ENCODE results near the gene CHD9NB.

CHD9NB gene

GRCh38 chr16:52997922-52998321, 54.8 kb downstream of the CHD9NB start:
- H3K9me3 ChIP-seq (ENCODE audit: control insufficient read depth, insufficient read depth, low read depth, low read length) = no peaks in the 10 kb centered on the region
- ChIA-PET POLR2A (no interaction called here), CTCF (no interaction called here)
- no peak overlapping the region for H3K4me3 ChIP-seq (ENCODE audit: low read depth, low read length)
- no peak overlapping the region for H3K27ac ChIP-seq (ENCODE audit: extremely low read depth, low read depth, low read length)
- TF ChIP-seq AEBP2 (tag by site-specific recombination; IDR thresholded peaks at IDR 0.05; ENCODE audit: borderline replicate concordance) = no peak
- no peak for TF ChIP-seq ZNF211 (tag by site-specific recombination; IDR thresholded peaks at IDR 0.05; ENCODE audit: low read depth)
- H3K36me3 ChIP-seq (ENCODE audit: control insufficient read depth in 2 of 2, insufficient read depth in 1 of 2, low read length in 2 of 2) = no peaks in the 10 kb centered on the region
- H3K4me1 ChIP-seq (ENCODE audit: control insufficient read depth, insufficient read depth, low read length) = no peaks in the 10 kb centered on the region

DNA sequence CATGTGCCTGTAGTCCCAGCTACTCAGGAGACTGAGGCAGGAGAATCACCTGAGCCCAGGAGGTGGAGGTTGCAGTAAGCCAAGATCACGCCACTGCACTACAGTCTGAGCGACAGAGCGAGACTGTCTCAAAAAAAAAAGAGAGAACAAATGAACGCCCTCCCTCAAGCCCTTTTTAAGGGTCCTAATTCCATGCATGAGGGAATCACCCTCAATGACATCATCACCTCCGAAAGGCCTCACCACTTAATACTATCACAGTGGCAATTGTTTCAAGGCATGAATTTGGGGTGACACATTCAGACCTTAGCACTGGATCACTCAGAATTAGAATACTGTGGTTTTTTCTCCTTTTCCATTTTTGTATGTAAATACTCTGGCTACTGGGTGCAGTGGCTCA, 57.8 kb downstream of the CHD9NB start:
- CTCF ChIA-PET = no interaction called here
- TF ChIP-seq ZNF223 (tag by site-specific recombination; IDR thresholded peaks at IDR 0.05) = no peak
- no peak for TF ChIP-seq ZNF19 (tag by site-specific recombination; IDR thresholded peaks at IDR 0.05; ENCODE audit: low read depth)
- TF ChIP-seq ZNF426 (tag by site-specific recombination; IDR thresholded peaks at IDR 0.05) = no peak
- TF ChIP-seq, protein P1, sequence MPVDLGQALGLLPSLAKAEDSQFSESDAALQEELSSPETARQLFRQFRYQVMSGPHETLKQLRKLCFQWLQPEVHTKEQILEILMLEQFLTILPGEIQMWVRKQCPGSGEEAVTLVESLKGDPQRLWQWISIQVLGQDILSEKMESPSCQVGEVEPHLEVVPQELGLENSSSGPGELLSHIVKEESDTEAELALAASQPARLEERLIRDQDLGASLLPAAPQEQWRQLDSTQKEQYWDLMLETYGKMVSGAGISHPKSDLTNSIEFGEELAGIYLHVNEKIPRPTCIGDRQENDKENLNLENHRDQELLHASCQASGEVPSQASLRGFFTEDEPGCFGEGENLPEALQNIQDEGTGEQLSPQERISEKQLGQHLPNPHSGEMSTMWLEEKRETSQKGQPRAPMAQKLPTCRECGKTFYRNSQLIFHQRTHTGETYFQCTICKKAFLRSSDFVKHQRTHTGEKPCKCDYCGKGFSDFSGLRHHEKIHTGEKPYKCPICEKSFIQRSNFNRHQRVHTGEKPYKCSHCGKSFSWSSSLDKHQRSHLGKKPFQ (tag by site-specific recombination; IDR thresholded peaks at IDR 0.05) = no peak
- no peak for TF ChIP-seq SALL2 (tag by site-specific recombination; IDR thresholded peaks at IDR 0.05; ENCODE audit: borderline replicate concordance)
- TF ChIP-seq, protein P2, sequence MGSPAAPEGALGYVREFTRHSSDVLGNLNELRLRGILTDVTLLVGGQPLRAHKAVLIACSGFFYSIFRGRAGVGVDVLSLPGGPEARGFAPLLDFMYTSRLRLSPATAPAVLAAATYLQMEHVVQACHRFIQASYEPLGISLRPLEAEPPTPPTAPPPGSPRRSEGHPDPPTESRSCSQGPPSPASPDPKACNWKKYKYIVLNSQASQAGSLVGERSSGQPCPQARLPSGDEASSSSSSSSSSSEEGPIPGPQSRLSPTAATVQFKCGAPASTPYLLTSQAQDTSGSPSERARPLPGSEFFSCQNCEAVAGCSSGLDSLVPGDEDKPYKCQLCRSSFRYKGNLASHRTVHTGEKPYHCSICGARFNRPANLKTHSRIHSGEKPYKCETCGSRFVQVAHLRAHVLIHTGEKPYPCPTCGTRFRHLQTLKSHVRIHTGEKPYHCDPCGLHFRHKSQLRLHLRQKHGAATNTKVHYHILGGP (tag by site-specific recombination; IDR thresholded peaks at IDR 0.05) = no peak
- TF ChIP-seq ZNF221 (tag by site-specific recombination; IDR thresholded peaks at IDR 0.05; ENCODE audit: borderline replicate concordance) = no peak
- TF ChIP-seq ZNF701 (tag by site-specific recombination; IDR thresholded peaks at IDR 0.05) = no peak
- TF ChIP-seq ZNF350 (tag by site-specific recombination; IDR thresholded peaks at IDR 0.05) = no peak
- no peak for TF ChIP-seq ZNF138 (tag by site-specific recombination; IDR thresholded peaks at IDR 0.05; ENCODE audit: borderline replicate concordance)
- TF ChIP-seq, protein P3, sequence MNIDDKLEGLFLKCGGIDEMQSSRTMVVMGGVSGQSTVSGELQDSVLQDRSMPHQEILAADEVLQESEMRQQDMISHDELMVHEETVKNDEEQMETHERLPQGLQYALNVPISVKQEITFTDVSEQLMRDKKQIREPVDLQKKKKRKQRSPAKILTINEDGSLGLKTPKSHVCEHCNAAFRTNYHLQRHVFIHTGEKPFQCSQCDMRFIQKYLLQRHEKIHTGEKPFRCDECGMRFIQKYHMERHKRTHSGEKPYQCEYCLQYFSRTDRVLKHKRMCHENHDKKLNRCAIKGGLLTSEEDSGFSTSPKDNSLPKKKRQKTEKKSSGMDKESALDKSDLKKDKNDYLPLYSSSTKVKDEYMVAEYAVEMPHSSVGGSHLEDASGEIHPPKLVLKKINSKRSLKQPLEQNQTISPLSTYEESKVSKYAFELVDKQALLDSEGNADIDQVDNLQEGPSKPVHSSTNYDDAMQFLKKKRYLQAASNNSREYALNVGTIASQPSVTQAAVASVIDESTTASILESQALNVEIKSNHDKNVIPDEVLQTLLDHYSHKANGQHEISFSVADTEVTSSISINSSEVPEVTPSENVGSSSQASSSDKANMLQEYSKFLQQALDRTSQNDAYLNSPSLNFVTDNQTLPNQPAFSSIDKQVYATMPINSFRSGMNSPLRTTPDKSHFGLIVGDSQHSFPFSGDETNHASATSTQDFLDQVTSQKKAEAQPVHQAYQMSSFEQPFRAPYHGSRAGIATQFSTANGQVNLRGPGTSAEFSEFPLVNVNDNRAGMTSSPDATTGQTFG (tag by site-specific recombination; IDR thresholded peaks at IDR 0.05; ENCODE audit: borderline replicate concordance) = no peak
- TF ChIP-seq ZBTB48 (tag by site-specific recombination; IDR thresholded peaks at IDR 0.05) = no peak
- no peak for TF ChIP-seq ZNF449 (tag by site-specific recombination; IDR thresholded peaks at IDR 0.05)
- TF ChIP-seq ZNF473 (tag by site-specific recombination; IDR thresholded peaks at IDR 0.05) = no peak
- TF ChIP-seq ZNF548 (tag by site-specific recombination; IDR thresholded peaks at IDR 0.05) = no peak
- TF ChIP-seq ZNF394 (tag by site-specific recombination; IDR thresholded peaks at IDR 0.05; ENCODE audit: borderline replicate concordance) = no peak
- no peak overlapping the region for H3K27ac ChIP-seq (ENCODE audit: extremely low read depth, low read depth, low read length)
- no peaks in the 10 kb centered on the region for H3K4me1 ChIP-seq (ENCODE audit: control insufficient read depth, insufficient read depth, low read length)
- POLR2A ChIA-PET = no interaction called here
- no peaks in the 10 kb centered on the region for H3K9me3 ChIP-seq (ENCODE audit: control insufficient read depth, insufficient read depth, low read depth, low read length)
- H3K36me3 ChIP-seq (ENCODE audit: control insufficient read depth in 2 of 2, insufficient read depth in 1 of 2, low read length in 2 of 2) = no peaks in the 10 kb centered on the region
- no peak overlapping the region for H3K4me3 ChIP-seq (ENCODE audit: low read depth, low read length)

Measured in HEK293 (cell line).